A673 (cell line): Measurements from ENCODE around the gene SPDYC. TPM values are rescaled to one million over a fixed set of nuclear protein-coding genes. Genes with fewer than 3 reads are reported as not detected.

Source experiments
- BruUV-seq: library from RNA; stranded (reverse); fragments of 400-500 nt; replicated peaks from 2 replicates; lab custom pipeline; 2021; lab: Mats Ljungman, UMichigan
- CTCF ChIA-PET: fragments of 300-600 bp; sonication (Branson Sonifier 250); formaldehyde crosslinking; loops from one replicate; lab custom pipeline; 2022; ENCODE audit warnings: antibody characterized with exemption; lab: Charles Lee
- POLR2A ChIA-PET: fragments of 300-600 bp; sonication (Branson Sonifier 250); formaldehyde crosslinking; loops from one replicate; lab custom pipeline; 2022; ENCODE audit warnings: antibody characterized with exemption; ENCODE audit not compliant: low non-redundant PET; lab: Charles Lee
- DNase-seq: peaks from one replicate; pipeline ENCODE4 v3.0.0-alpha.2; 2015; ENCODE audit warnings: low spot score
- H3K27ac ChIP-seq: fragments of 200-600 bp; sonication (generic); 2 replicates; pipeline ENCODE4 v1.5.1; 2016; ENCODE audit warnings: mixed run types, low read depth, mild to moderate bottlenecking, mixed read lengths, antibody characterized with exemption, low read length; ENCODE audit not compliant: poor library complexity, severe bottlenecking
- H3K27me3 ChIP-seq: fragments of 200-600 bp; sonication (generic); replicated peaks from 2 replicates; pipeline ENCODE4 v1.6.1; 2017; ENCODE audit warnings: mixed run types, low read depth, mild to moderate bottlenecking, mixed read lengths, antibody characterized with exemption, low read length; ENCODE audit not compliant: insufficient read depth, poor library complexity
- H3K36me3 ChIP-seq: fragments of 200-600 bp; sonication (generic); 2 replicates; pipeline ENCODE4 v1.6.1; 2016; ENCODE audit warnings: mixed run types, mild to moderate bottlenecking, mixed read lengths, antibody characterized with exemption, low read length; ENCODE audit not compliant: insufficient read depth, poor library complexity, severe bottlenecking
- H3K4me1 ChIP-seq: fragments of 200-600 bp; sonication (generic); 2 replicates; pipeline ENCODE4 v1.6.1; 2017; ENCODE audit warnings: mixed run types, mild to moderate bottlenecking, mixed read lengths, antibody characterized with exemption, low read length; ENCODE audit not compliant: insufficient read depth, poor library complexity, severe bottlenecking
- H3K4me3 ChIP-seq: fragments of 200-600 bp; sonication (generic); 2 replicates; pipeline ENCODE4 v1.5.1; 2016; ENCODE audit warnings: low read depth, mixed run types, mild to moderate bottlenecking, mixed read lengths, low read length; ENCODE audit not compliant: poor library complexity, severe bottlenecking
- H3K9me3 ChIP-seq: fragments of 200-600 bp; sonication (generic); 2 replicates; pipeline ENCODE4 v1.6.1; 2016; ENCODE audit warnings: mixed run types, low read depth, mild to moderate bottlenecking, mixed read lengths, antibody characterized with exemption, low read length; ENCODE audit not compliant: poor library complexity, severe bottlenecking
- CTCF ChIP-seq: fragments of 300-800, 200-600 bp; sonication (generic); conservative IDR thresholded peaks from 2 replicates; pipeline ENCODE4 v1.5.1; 2017; ENCODE audit warnings: low read depth, mild to moderate bottlenecking, antibody characterized with exemption, low read length, moderate library complexity, mixed read lengths
- EZH2 ChIP-seq: fragments of 200-600 bp; sonication (generic); IDR thresholded peaks from 2 replicates; pipeline ENCODE4 v1.6.1; 2017; ENCODE audit warnings: borderline replicate concordance, low read depth, mild to moderate bottlenecking, mixed read lengths, antibody characterized with exemption, low read length; ENCODE audit not compliant: poor library complexity, severe bottlenecking
- intact Hi-C: fragments of 100-400 bp; cut with micrococcal nuclease; formaldehyde crosslinking; loops from one replicate; pipeline ENCODE4 v1.10.0; 2022; ENCODE audit not compliant: unreplicated experiment
- total RNA-seq: library from RNA; stranded (reverse); gene quantifications from 2 replicates; pipeline ENCODE4 v1.2.3, GENCODE V29; 2021

The SPDYC gene
- total RNA-seq, 1 experiment from 2014 or later: not detected

- H3K4me1 ChIP-seq: peaks cover 8% of the 10 kb centered on the region
These were observed 17.2 kb downstream of the SPDYC start for GRCh38 chr11:65187146-65187675.

GRCh38 chr11:65187971-65188461 lies 18.0 kb downstream of the SPDYC start:
- Histone ChIP-seq H3K27ac (no peak overlapping the region), H3K9me3 (no peaks in the 10 kb centered on the region), H3K4me1 (peaks cover under 1% of the 10 kb centered on the region), H3K4me3 (no peak overlapping the region), H3K27me3 (no peaks in the 10 kb centered on the region), H3K36me3 (no peaks in the 10 kb centered on the region)
- intact Hi-C loops: no loop called here
- no peak for TF ChIP-seq EZH2
- TF ChIP-seq CTCF: no peak
- CTCF ChIA-PET: interaction anchor here (0.7 kb wide), 1 partner anchor 75 kb away, joined by 4 read pairs; no protein-coding TSS in a partner anchor
- no peak for DNase-seq
- POLR2A ChIA-PET: no interaction called here
- no TSS peak for BruUV-seq

More at GRCh38 chr11:65187146-65187675, 17.2 kb downstream of the SPDYC start:
- TF ChIP-seq CTCF: no peak
- TF ChIP-seq EZH2: no peak
- CTCF ChIA-PET: interaction anchor here (0.7 kb wide), 1 partner anchor 74 kb away, joined by 4 read pairs; no protein-coding TSS in a partner anchor
- intact Hi-C loops: no loop called here
- DNase-seq: no peak
- Histone ChIP-seq H3K27ac (no peak overlapping the region), H3K27me3 (no peaks in the 10 kb centered on the region), H3K4me3 (no peak overlapping the region), H3K36me3 (no peaks in the 10 kb centered on the region), H3K9me3 (no peaks in the 10 kb centered on the region)
- no TSS peak for BruUV-seq
- POLR2A ChIA-PET: no interaction called here

GRCh38 chr11:65188486-65188885 lies 18.5 kb downstream of the SPDYC start:
- H3K36me3 ChIP-seq: no peaks in the 10 kb centered on the region
- no peak overlapping the region for H3K27ac ChIP-seq
- ChIA-PET POLR2A (no interaction called here), CTCF (no interaction called here)
- no peak overlapping the region for H3K4me3 ChIP-seq
- no peaks in the 10 kb centered on the region for H3K27me3 ChIP-seq
- no peaks in the 10 kb centered on the region for H3K9me3 ChIP-seq
- intact Hi-C loops: no loop called here
- TF ChIP-seq CTCF: no peak
- TF ChIP-seq EZH2: no peak
- no peaks in the 10 kb centered on the region for H3K4me1 ChIP-seq
- DNase-seq: no peak
- BruUV-seq: no TSS peak
